ENCODE results near the gene LAMB4. TPM values are rescaled to one million over a fixed set of nuclear protein-coding genes. Genes with fewer than 3 reads are reported as not detected.

LAMB4 gene
- total RNA-seq, 3 donors from 2014 or later (not counting 1 experiment from before 2014, with no cell fraction given), result not detected

DNA sequence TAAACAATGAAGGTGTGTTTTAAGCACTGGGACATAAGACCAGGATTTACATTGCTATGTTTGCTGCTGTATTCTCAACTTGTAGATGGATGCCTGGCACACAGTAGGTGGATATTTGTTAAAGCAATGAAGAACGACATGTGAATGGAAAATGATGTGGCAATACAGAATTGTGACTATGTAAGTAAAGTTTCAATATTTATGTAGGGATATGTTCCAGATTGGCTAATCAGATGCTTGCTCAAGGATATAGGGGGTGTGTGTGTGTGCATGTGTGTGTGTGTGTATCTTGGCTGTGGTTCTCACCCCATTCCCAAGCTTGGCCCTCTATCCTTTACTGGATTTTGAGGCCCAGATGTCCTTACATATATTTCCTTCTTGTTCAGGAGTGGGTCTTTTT, 84.5 kb downstream of the LAMB4 start:
- Histone ChIP-seq H3K9me3 (ENCODE audit: control insufficient read depth, insufficient read depth, low read length) (peaks cover 4% of the 10 kb centered on the region), H3K27me3 (ENCODE audit: control insufficient read depth, insufficient read depth, low read length) (no peaks in the 10 kb centered on the region), H3K27ac (ENCODE audit: low read length) (no peak overlapping the region), H3K36me3 (ENCODE audit: control insufficient read depth, insufficient read depth, low read length) (no peaks in the 10 kb centered on the region), H3K4me1 (ENCODE audit: control insufficient read depth, insufficient read depth, low read length) (peaks cover 4% of the 10 kb centered on the region), H3K4me3 (ENCODE audit: low read length) (no peak overlapping the region)
- H3K36me3 Mint-ChIP-seq, result no peaks in the 10 kb centered on the region
- H3K9me3 Mint-ChIP-seq, result no peaks in the 10 kb centered on the region
- H3K4me1 Mint-ChIP-seq, result no peaks in the 10 kb centered on the region
- DNase-seq (no peak), ATAC-seq (no peak)
- no peak overlapping the region for H3K4me3 Mint-ChIP-seq
- H3K27ac Mint-ChIP-seq, result no peak overlapping the region
- 72% methylated on average over 1 of the region's 1 CpG for WGBS (ENCODE audit: insufficient coverage)
- H3K27me3 Mint-ChIP-seq (ENCODE audit: low read depth in 2 of 2), result peaks cover 10 to 19% of the 10 kb centered on the region in 2 donors
- TF ChIP-seq, protein P1, sequence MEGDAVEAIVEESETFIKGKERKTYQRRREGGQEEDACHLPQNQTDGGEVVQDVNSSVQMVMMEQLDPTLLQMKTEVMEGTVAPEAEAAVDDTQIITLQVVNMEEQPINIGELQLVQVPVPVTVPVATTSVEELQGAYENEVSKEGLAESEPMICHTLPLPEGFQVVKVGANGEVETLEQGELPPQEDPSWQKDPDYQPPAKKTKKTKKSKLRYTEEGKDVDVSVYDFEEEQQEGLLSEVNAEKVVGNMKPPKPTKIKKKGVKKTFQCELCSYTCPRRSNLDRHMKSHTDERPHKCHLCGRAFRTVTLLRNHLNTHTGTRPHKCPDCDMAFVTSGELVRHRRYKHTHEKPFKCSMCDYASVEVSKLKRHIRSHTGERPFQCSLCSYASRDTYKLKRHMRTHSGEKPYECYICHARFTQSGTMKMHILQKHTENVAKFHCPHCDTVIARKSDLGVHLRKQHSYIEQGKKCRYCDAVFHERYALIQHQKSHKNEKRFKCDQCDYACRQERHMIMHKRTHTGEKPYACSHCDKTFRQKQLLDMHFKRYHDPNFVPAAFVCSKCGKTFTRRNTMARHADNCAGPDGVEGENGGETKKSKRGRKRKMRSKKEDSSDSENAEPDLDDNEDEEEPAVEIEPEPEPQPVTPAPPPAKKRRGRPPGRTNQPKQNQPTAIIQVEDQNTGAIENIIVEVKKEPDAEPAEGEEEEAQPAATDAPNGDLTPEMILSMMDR (IDR thresholded peaks at IDR 0.05), result no peak
- intact Hi-C loops (cut with micrococcal nuclease), result no loop called here

DNA sequence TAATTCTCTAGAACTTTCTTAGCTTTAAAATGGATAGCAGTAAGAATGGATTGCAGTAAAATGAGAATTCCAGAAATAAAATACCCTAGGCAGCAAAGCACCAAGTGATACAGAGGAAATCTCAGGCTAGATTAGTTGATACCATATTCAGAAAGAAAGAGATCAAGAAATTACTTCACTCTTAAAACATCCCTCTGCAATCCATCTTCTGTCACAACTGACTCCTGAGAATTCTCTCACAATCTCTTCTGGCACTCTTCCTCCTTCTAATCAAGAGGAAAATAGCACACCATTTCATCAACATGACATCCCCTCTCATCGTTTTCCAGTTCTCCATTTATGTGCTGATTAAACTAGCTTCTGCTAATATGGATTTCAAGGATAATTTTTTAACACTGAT, 85.0 kb downstream of the LAMB4 start:
- peaks cover 14 to 19% of the 10 kb centered on the region in 2 donors for H3K27me3 Mint-ChIP-seq (ENCODE audit: low read depth in 2 of 2)
- H3K36me3 ChIP-seq (ENCODE audit: control insufficient read depth, insufficient read depth, low read length), result no peaks in the 10 kb centered on the region
- no CpG with 5 or more reads among the region's 1 CpG for WGBS (ENCODE audit: insufficient coverage)
- peaks cover 4% of the 10 kb centered on the region for H3K9me3 ChIP-seq (ENCODE audit: control insufficient read depth, insufficient read depth, low read length)
- no peaks in the 10 kb centered on the region for H3K4me1 Mint-ChIP-seq
- H3K27me3 ChIP-seq (ENCODE audit: control insufficient read depth, insufficient read depth, low read length), result no peaks in the 10 kb centered on the region
- no peaks in the 10 kb centered on the region for H3K36me3 Mint-ChIP-seq
- H3K9me3 Mint-ChIP-seq, result no peaks in the 10 kb centered on the region
- H3K4me3 ChIP-seq (ENCODE audit: low read length), result no peak overlapping the region
- intact Hi-C loops (cut with micrococcal nuclease), result no loop called here
- TF ChIP-seq, protein P1 (IDR thresholded peaks at IDR 0.05), result no peak
- DNase-seq (no peak), ATAC-seq (no peak)
- no peak overlapping the region for H3K27ac ChIP-seq (ENCODE audit: low read length)
- no peak overlapping the region for H3K27ac Mint-ChIP-seq
- no peak overlapping the region for H3K4me3 Mint-ChIP-seq
- peaks cover 4% of the 10 kb centered on the region for H3K4me1 ChIP-seq (ENCODE audit: control insufficient read depth, insufficient read depth, low read length)

DNA sequence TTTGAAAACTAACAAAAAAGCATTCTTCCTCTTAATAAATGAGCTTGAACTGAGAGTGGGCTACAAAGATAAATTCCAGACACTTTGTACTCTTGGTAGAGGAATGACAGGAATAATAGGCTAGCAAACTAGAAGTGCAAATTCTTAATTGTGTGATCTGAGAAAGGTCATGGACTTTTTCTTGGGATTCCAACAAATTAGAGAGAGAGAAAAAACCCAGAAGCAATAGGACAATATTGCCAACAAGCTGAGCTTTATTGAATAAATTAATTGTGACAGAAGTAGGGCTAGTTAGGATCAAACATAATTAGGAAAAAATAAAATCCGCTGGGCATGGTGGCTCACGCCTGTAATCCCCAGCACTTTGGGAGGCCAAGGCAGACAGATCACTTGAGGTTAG, 85.8 kb downstream of the LAMB4 start:
- Mint-ChIP-seq H3K27ac (no peak overlapping the region), H3K4me1 (no peaks in the 10 kb centered on the region), H3K9me3 (no peaks in the 10 kb centered on the region), H3K27me3 (ENCODE audit: low read depth in 2 of 2) (peaks cover 14 to 25% of the 10 kb centered on the region in 2 donors), H3K4me3 (no peak overlapping the region), H3K36me3 (no peaks in the 10 kb centered on the region)
- WGBS (ENCODE audit: insufficient coverage), result 95% methylated on average over 2 of the region's 2 CpGs
- Histone ChIP-seq H3K27ac (ENCODE audit: low read length) (no peak overlapping the region), H3K4me1 (ENCODE audit: control insufficient read depth, insufficient read depth, low read length) (peaks cover 4% of the 10 kb centered on the region), H3K4me3 (ENCODE audit: low read length) (no peak overlapping the region), H3K27me3 (ENCODE audit: control insufficient read depth, insufficient read depth, low read length) (no peaks in the 10 kb centered on the region), H3K9me3 (ENCODE audit: control insufficient read depth, insufficient read depth, low read length) (peaks cover 4% of the 10 kb centered on the region), H3K36me3 (ENCODE audit: control insufficient read depth, insufficient read depth, low read length) (no peaks in the 10 kb centered on the region)
- intact Hi-C loops (cut with micrococcal nuclease), result no loop called here
- DNase-seq (no peak), ATAC-seq (no peak)
- TF ChIP-seq, protein P1 (IDR thresholded peaks at IDR 0.05), result no peak

DNA sequence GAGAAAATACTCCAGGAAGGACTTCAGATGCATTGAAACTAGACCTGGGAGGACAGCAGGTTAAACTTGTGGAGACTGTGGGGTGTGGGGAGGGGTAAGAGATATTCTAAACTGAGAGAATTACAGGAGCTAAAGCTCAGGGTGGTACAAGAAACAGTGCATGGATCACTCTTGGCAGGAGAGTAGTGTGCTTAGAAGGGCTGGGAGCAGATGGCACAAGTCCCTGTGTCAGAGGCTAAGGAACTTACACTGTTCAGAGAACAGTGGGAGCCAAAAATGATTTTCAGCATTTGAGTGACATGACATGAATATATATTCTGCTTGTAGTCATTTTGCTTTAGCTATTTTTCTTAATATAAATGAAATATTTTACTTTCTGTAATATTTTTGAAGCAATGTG, 91.2 kb downstream of the LAMB4 start:
- ATAC-seq, result no peak
- no peak overlapping the region for H3K4me3 ChIP-seq (ENCODE audit: low read length)
- Mint-ChIP-seq H3K9me3 (no peaks in the 10 kb centered on the region), H3K27ac (no peak overlapping the region), H3K36me3 (no peaks in the 10 kb centered on the region), H3K4me3 (no peak overlapping the region), H3K27me3 (ENCODE audit: low read depth in 2 of 2) (peaks cover 7 to 19% of the 10 kb centered on the region in 2 donors), H3K4me1 (no peaks in the 10 kb centered on the region)
- no peaks in the 10 kb centered on the region for H3K9me3 ChIP-seq (ENCODE audit: control insufficient read depth, insufficient read depth, low read length)
- H3K27me3 ChIP-seq (ENCODE audit: control insufficient read depth, insufficient read depth, low read length), result no peaks in the 10 kb centered on the region
- intact Hi-C loops (cut with micrococcal nuclease), result no loop called here
- H3K27ac ChIP-seq (ENCODE audit: low read length), result no peak overlapping the region
- no peak for DNase-seq
- TF ChIP-seq, protein P1 (IDR thresholded peaks at IDR 0.05), result no peak
- H3K36me3 ChIP-seq (ENCODE audit: control insufficient read depth, insufficient read depth, low read length), result no peaks in the 10 kb centered on the region
- H3K4me1 ChIP-seq (ENCODE audit: control insufficient read depth, insufficient read depth, low read length), result no peaks in the 10 kb centered on the region
